IMR-90 (cell line): ENCODE results near the gene HELZ. TPM values are rescaled to one million over a fixed set of nuclear protein-coding genes. Genes with fewer than 3 reads are reported as not detected.

ENCODE experiments used
- ATAC-seq: fragments of 200-7000 bp; cut with Tn5 transposase; 2 replicates; pipeline ENCODE4 v1.9.1; 2020; ENCODE audit warnings: low read depth, mild to moderate bottlenecking, moderate library complexity
- BruUV-seq: library from RNA; stranded (reverse); fragments of 400-500 nt; replicated peaks from 2 replicates; lab custom pipeline; 2021; lab: Mats Ljungman, UMichigan
- CTCF ChIA-PET: fragments of 300-600 bp; formaldehyde crosslinking; extraction: SDS; loops from one replicate; lab custom pipeline; 2021; ENCODE audit warnings: antibody characterized with exemption; lab: Yijun Ruan, JAX
- POLR2A ChIA-PET: fragments of 300-600 bp; sonication (Branson Sonifier 250); formaldehyde crosslinking; loops from one replicate; lab custom pipeline; 2022; ENCODE audit warnings: antibody characterized with exemption; ENCODE audit not compliant: unreplicated experiment; lab: Charles Lee
- DNase-seq: peaks from one replicate; pipeline ENCODE4 v3.0.0; 2013
- H2AFZ ChIP-seq: replicated peaks from 2 replicates; pipeline ENCODE3; 2013; ENCODE audit warnings: low read length, mild to moderate bottlenecking; ENCODE audit not compliant: poor library complexity
- H2AK5ac ChIP-seq: 2 replicates; pipeline ENCODE4 v1.6.1; 2013; ENCODE audit warnings: low read depth, low read length, inconsistent platforms
- H2AK9ac ChIP-seq: replicated peaks from 2 replicates; pipeline ENCODE3; 2013; ENCODE audit warnings: mild to moderate bottlenecking, low read depth, low read length, moderate library complexity; ENCODE audit not compliant: poor library complexity
- H2BK120ac ChIP-seq: 2 replicates; pipeline ENCODE4 v1.6.1; 2013; ENCODE audit warnings: low read depth, low read length, inconsistent platforms
- H2BK15ac ChIP-seq: 3 replicates; pipeline ENCODE4 v1.6.1; 2013; ENCODE audit warnings: low read depth, low read length, inconsistent platforms
- H2BK20ac ChIP-seq: 2 replicates; pipeline ENCODE4 v1.6.1; 2013; ENCODE audit warnings: low read depth, mild to moderate bottlenecking, inconsistent platforms, low read length, moderate library complexity
- H2BK5ac ChIP-seq: 2 replicates; pipeline ENCODE4 v1.6.1; 2013; ENCODE audit warnings: mild to moderate bottlenecking, low read depth, low read length, inconsistent platforms; ENCODE audit not compliant: poor library complexity, severe bottlenecking
- H3K14ac ChIP-seq: replicated peaks from 2 replicates; pipeline ENCODE4 v1.6.1; 2013; ENCODE audit warnings: low read depth, low read length, inconsistent platforms
- H3K18ac ChIP-seq: 2 replicates; pipeline ENCODE4 v1.6.1; 2013; ENCODE audit warnings: low read depth, low read length, control low read depth
- H3K23ac ChIP-seq: 2 replicates; pipeline ENCODE4 v1.6.1; 2013; ENCODE audit warnings: low read depth, low read length, inconsistent platforms
- H3K27ac ChIP-seq: 2 replicates; pipeline ENCODE4 v1.5.1; 2013; ENCODE audit warnings: mild to moderate bottlenecking, control low read depth, low read length; ENCODE audit not compliant: insufficient read depth
- H3K27me3 ChIP-seq: 2 replicates; pipeline ENCODE4 v1.6.1; 2013; ENCODE audit warnings: low read length; ENCODE audit not compliant: control insufficient read depth, insufficient read depth
- H3K36me3 ChIP-seq: 2 replicates; pipeline ENCODE4 v1.6.1; 2013; ENCODE audit warnings: low read length, mixed read lengths; ENCODE audit not compliant: control insufficient read depth, insufficient read depth
- H3K4ac ChIP-seq: 2 replicates; pipeline ENCODE4 v1.6.1; 2013; ENCODE audit warnings: low read depth, low read length, inconsistent platforms
- H3K4me1 ChIP-seq: 2 replicates; pipeline ENCODE4 v1.6.1; 2013; ENCODE audit warnings: low read length, mixed read lengths; ENCODE audit not compliant: control insufficient read depth, insufficient read depth
- H3K4me2 ChIP-seq: 2 replicates; pipeline ENCODE4 v1.6.1; 2013; ENCODE audit warnings: low read depth, mild to moderate bottlenecking, control low read depth, low read length, moderate library complexity
- H3K4me3 ChIP-seq: 2 replicates; pipeline ENCODE4 v1.5.1; 2013; ENCODE audit warnings: low read depth, mild to moderate bottlenecking, control low read depth, low read length, moderate library complexity; ENCODE audit not compliant: insufficient read depth
- H3K56ac ChIP-seq: 2 replicates; pipeline ENCODE4 v1.6.1; 2013; ENCODE audit warnings: low read length, inconsistent platforms; ENCODE audit not compliant: insufficient read depth; ENCODE audit errors: extremely low read depth
- H3K79me1 ChIP-seq, 2 experiments: 2 replicates each; pipeline ENCODE4 v1.6.1; 2013; ENCODE audit warnings: low read length in 2 of 2, inconsistent platforms in 1 of 2, low read depth in 1 of 2
- H3K9ac ChIP-seq: 2 replicates; pipeline ENCODE4 v1.6.1; 2013; ENCODE audit warnings: low read depth, low read length, control low read depth
- H3K9me1 ChIP-seq: 2 replicates; pipeline ENCODE4 v1.6.1; 2013; ENCODE audit warnings: low read length, inconsistent platforms; ENCODE audit not compliant: insufficient read depth
- H3K9me3 ChIP-seq: 2 replicates; pipeline ENCODE4 v1.6.1; 2013; ENCODE audit warnings: low read length; ENCODE audit not compliant: control insufficient read depth, insufficient read depth
- H4K20me1 ChIP-seq: 2 replicates; pipeline ENCODE4 v1.6.1; 2013; ENCODE audit warnings: low read length, inconsistent platforms; ENCODE audit not compliant: insufficient read depth
- H4K5ac ChIP-seq: 2 replicates; pipeline ENCODE4 v1.6.1; 2013; ENCODE audit warnings: mild to moderate bottlenecking, low read depth, low read length, control low read depth
- H4K8ac ChIP-seq, 2 experiments: 2 replicates each; pipeline ENCODE4 v1.6.1; 2013; ENCODE audit warnings: low read depth in 2 of 2, low read length in 2 of 2, control low read depth in 1 of 2, inconsistent platforms in 1 of 2
- H4K91ac ChIP-seq: 2 replicates; pipeline ENCODE4 v1.6.1; 2013; ENCODE audit warnings: low read depth, low read length, inconsistent platforms; ENCODE audit not compliant: insufficient read depth
- BHLHE40 ChIP-seq: fragments of 150-350 bp; IDR thresholded peaks from 2 replicates; pipeline ENCODE4 v1.6.1; 2016; ENCODE audit warnings: mild to moderate bottlenecking, low read depth, low read length
- CHD1 ChIP-seq: IDR thresholded peaks from 2 replicates; pipeline ENCODE4 v1.6.1; 2012; ENCODE audit warnings: low read depth, low read length, improper control_type of control experiment
- CTCF ChIP-seq: conservative IDR thresholded peaks from 2 replicates; pipeline ENCODE4 v1.5.1; 2012; ENCODE audit warnings: mild to moderate bottlenecking, low read depth, low read length, improper control_type of control experiment
- FOS ChIP-seq: fragments of 150-350 bp; IDR thresholded peaks from 2 replicates; pipeline ENCODE4 v1.6.1; 2016; ENCODE audit warnings: low read depth, low read length
- MAFK ChIP-seq: IDR thresholded peaks from 2 replicates; pipeline ENCODE4 v1.6.1; 2012; ENCODE audit warnings: low read depth, low read length, improper control_type of control experiment
- MXI1 ChIP-seq: IDR thresholded peaks from 2 replicates; pipeline ENCODE4 v1.6.1; 2012; ENCODE audit warnings: low read depth, mild to moderate bottlenecking, low read length, moderate library complexity, borderline replicate concordance
- NFE2L2 ChIP-seq: fragments of 150-350 bp; IDR thresholded peaks from 2 replicates; pipeline ENCODE4 v1.6.1; 2016; ENCODE audit warnings: low read depth, mild to moderate bottlenecking, low read length
- RCOR1 ChIP-seq: IDR thresholded peaks from 2 replicates; pipeline ENCODE4 v1.6.1; 2012; ENCODE audit warnings: mild to moderate bottlenecking, low read length, improper control_type of control experiment; ENCODE audit not compliant: insufficient replicate concordance
- RFX5 ChIP-seq: IDR thresholded peaks from 2 replicates; pipeline ENCODE4 v1.8.0; 2012; ENCODE audit warnings: low read depth, mild to moderate bottlenecking, low read length, moderate library complexity
- WGBS, 2 experiments: methylation state at CpG; one replicate each; pipeline versions ENCODE4 v1.1.5 to v1.1.7; 2013; ENCODE audit warnings: missing lambda C conversion rate in 2 of 2; ENCODE audit not compliant: insufficient read length in 1 of 2; ENCODE audit errors: extremely low coverage in 2 of 2; 5-methylcytosine and 5-hydroxymethylcytosine counted together
- dilution Hi-C: fragments of 300-500 bp; cut with HindIII; formaldehyde crosslinking; loops from one replicate; pipeline ENCODE4 v1.14.3; 2018; ENCODE audit warnings: low sequenced_read_pairs; ENCODE audit not compliant: unreplicated experiment
- in situ Hi-C: fragments of 300-500 bp; cut with MboI; formaldehyde crosslinking; loops from 3 replicates; pipeline ENCODE4 v1.14.3; 2019; ENCODE audit warnings: low sequenced_read_pairs, inconsistent platforms, mixed read lengths
- intact Hi-C: fragments of 100-400 bp; cut with micrococcal nuclease; formaldehyde crosslinking; loops from 2 replicates; pipeline ENCODE4 v1.10.0; 2022
- polyA plus RNA-seq, 3 experiments: library from polyadenylated mRNA; depleted of rRNA; stranded (reverse); fragments of >200 nt; gene quantifications; 2 replicates each; pipeline ENCODE4 v1.2.3, GENCODE V29; 2012; ENCODE audit warnings: low replicate concordance in 1 of 3
- total RNA-seq: library from RNA; depleted of rRNA; stranded (reverse); fragments of >200 nt; gene quantifications from 2 replicates; pipeline ENCODE4 v1.2.3, GENCODE V29; 2012

HELZ gene
- total and polyA plus RNA-seq, 2 of the 4 experiments (the other 2 are of a cell fraction) = 8.0 to 60.6 TPM

GRCh38 chr17:67127925-67128324 lies 117.1 kb downstream of the HELZ start:
- in situ Hi-C loops (no loop called here), intact Hi-C loops (no loop called here), dilution Hi-C loops (no loop called here)
- no peak overlapping the region for H2AFZ ChIP-seq
- DNase-seq (no peak), ATAC-seq (no peak)
- H3K27me3 ChIP-seq = no peaks in the 10 kb centered on the region
- no peak overlapping the region for H3K4ac ChIP-seq
- no peak overlapping the region for H3K18ac ChIP-seq
- ChIA-PET POLR2A (no interaction called here), CTCF (no interaction called here)
- no peak overlapping the region for H2BK120ac ChIP-seq
- H2AK5ac ChIP-seq = no peak overlapping the region
- no peak overlapping the region for H4K91ac ChIP-seq
- H3K56ac ChIP-seq = no peak overlapping the region
- H3K4me3 ChIP-seq = no peak overlapping the region
- no TSS peak for BruUV-seq
- no peak overlapping the region for H2BK20ac ChIP-seq
- H3K9me1 ChIP-seq = peaks cover 3% of the 10 kb centered on the region
- H4K20me1 ChIP-seq = no peaks in the 10 kb centered on the region
- no peaks in the 10 kb centered on the region for H3K9me3 ChIP-seq
- no peak overlapping the region for H2AK9ac ChIP-seq
- peaks cover 12% of the 10 kb centered on the region for H3K36me3 ChIP-seq
- no peak overlapping the region for H4K5ac ChIP-seq
- H3K4me2 ChIP-seq = no peak overlapping the region
- no peak overlapping the region for H3K9ac ChIP-seq
- no peak overlapping the region for H3K27ac ChIP-seq
- H4K8ac ChIP-seq = no peak overlapping the region
- no peak overlapping the region for H3K23ac ChIP-seq
- WGBS, 2 experiments = no CpG with 5 or more reads among the region's 2 CpGs
- H3K79me1 ChIP-seq = peaks cover 11% of the 10 kb centered on the region in 2 experiments; a peak in 3 of 4 replicates
- TF ChIP-seq NFE2L2 = no peak
- no peak for TF ChIP-seq CHD1
- no peak for TF ChIP-seq RFX5
- no peak for TF ChIP-seq FOS
- no peak for TF ChIP-seq MAFK
- TF ChIP-seq CTCF = no peak
- TF ChIP-seq RCOR1 = no peak
- no peak for TF ChIP-seq MXI1
- TF ChIP-seq BHLHE40 = no peak
- no peak overlapping the region for H3K14ac ChIP-seq
- no peak overlapping the region for H2BK5ac ChIP-seq
- H2BK15ac ChIP-seq = no peak overlapping the region
- no peaks in the 10 kb centered on the region for H3K4me1 ChIP-seq
